ENCODE data around the gene NSUN2.

The NSUN2 gene

DNA sequence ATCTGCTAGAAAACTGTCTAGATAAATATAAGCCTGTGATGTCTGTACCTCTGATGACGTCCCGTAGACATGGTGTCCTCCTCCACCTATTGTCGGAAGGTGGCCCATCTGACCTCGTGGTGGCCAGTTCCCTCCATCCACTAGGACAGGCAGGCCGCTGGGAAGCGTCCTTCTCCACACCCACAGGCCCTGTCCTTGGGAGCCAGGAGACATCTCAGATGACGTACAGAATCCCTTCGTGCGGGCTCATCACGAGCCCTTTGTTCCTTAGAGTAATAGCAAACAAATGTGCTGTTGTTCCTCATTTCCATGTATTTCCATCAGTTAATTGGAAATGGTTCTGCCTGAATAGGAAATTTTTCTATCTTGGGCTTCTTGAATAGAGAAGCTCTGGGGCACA lies 42.0 kb upstream of the NSUN2 start:
- H3K4me3 ChIP-seq (ENCODE audit: low read length), result no peak overlapping the region
- H3K9me3 ChIP-seq (replicated peaks; ENCODE audit: insufficient read depth, low read length), result no peaks in the 10 kb centered on the region
- H2AFZ ChIP-seq (ENCODE audit: low read length), result no peak overlapping the region
- H3K4me2 ChIP-seq (ENCODE audit: low read depth, low read length), result no peak overlapping the region
- no peaks in the 10 kb centered on the region for H4K20me1 ChIP-seq (ENCODE audit: insufficient read depth, low read length)
- no peak overlapping the region for H3K9ac ChIP-seq (ENCODE audit: low read length)
- DNase-seq, result no peak
- H3K9me2 ChIP-seq (replicated peaks; ENCODE audit: insufficient read depth, low read length), result no peaks in the 10 kb centered on the region
- no peaks in the 10 kb centered on the region for H3F3A ChIP-seq (ENCODE audit: insufficient read depth, low read length)
- no peaks in the 10 kb centered on the region for H3K79me2 ChIP-seq (ENCODE audit: low read length)
- no peaks in the 10 kb centered on the region for H3K36me3 ChIP-seq (replicated peaks; ENCODE audit: insufficient read depth, low read length)
- no peak overlapping the region for H3K27ac ChIP-seq (ENCODE audit: low read length)
- H3K27me3 ChIP-seq (replicated peaks; ENCODE audit: insufficient read depth, low read length), result no peaks in the 10 kb centered on the region
- H3K4me1 ChIP-seq (ENCODE audit: low read length), result no peaks in the 10 kb centered on the region
- TF ChIP-seq EZH2 (optimal IDR thresholded peaks at IDR 0.05; ENCODE audit: low read depth, low read length), result no peak
- TF ChIP-seq EZH2phosphoT487 (IDR thresholded peaks at IDR 0.05; ENCODE audit: low read length), result no peak
- TF ChIP-seq, protein P1, sequence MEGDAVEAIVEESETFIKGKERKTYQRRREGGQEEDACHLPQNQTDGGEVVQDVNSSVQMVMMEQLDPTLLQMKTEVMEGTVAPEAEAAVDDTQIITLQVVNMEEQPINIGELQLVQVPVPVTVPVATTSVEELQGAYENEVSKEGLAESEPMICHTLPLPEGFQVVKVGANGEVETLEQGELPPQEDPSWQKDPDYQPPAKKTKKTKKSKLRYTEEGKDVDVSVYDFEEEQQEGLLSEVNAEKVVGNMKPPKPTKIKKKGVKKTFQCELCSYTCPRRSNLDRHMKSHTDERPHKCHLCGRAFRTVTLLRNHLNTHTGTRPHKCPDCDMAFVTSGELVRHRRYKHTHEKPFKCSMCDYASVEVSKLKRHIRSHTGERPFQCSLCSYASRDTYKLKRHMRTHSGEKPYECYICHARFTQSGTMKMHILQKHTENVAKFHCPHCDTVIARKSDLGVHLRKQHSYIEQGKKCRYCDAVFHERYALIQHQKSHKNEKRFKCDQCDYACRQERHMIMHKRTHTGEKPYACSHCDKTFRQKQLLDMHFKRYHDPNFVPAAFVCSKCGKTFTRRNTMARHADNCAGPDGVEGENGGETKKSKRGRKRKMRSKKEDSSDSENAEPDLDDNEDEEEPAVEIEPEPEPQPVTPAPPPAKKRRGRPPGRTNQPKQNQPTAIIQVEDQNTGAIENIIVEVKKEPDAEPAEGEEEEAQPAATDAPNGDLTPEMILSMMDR (IDR thresholded peaks at IDR 0.05; ENCODE audit: low read length), result no peak

DNA sequence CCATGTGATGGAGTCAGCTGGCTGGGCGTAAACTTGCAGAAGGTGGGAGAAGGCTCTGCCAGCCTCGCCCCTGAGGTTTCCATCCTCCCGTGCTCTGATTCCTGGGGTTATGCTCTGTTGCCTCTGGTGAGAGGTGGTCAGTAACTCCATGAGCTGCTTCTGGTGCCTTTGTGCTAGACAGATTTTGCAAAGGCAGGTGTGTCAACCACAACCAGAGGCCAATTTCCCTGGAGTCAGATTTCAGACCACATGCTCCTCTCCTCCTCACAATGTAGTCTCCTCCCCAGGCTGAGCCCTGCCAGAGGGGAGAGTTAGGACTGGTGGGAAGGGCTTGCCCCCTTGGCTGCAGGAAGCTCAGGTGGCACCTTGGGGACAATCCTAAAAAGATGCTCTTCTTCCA lies 41.6 kb upstream of the NSUN2 start:
- H3K36me3 ChIP-seq (replicated peaks; ENCODE audit: insufficient read depth, low read length), result no peaks in the 10 kb centered on the region
- H3K9me2 ChIP-seq (replicated peaks; ENCODE audit: insufficient read depth, low read length), result no peaks in the 10 kb centered on the region
- H3K27ac ChIP-seq (ENCODE audit: low read length), result no peak overlapping the region
- H2AFZ ChIP-seq (ENCODE audit: low read length), result no peak overlapping the region
- H3K4me2 ChIP-seq (ENCODE audit: low read depth, low read length), result no peak overlapping the region
- no peaks in the 10 kb centered on the region for H3F3A ChIP-seq (ENCODE audit: insufficient read depth, low read length)
- H3K4me3 ChIP-seq (ENCODE audit: low read length), result no peak overlapping the region
- H3K79me2 ChIP-seq (ENCODE audit: low read length), result no peaks in the 10 kb centered on the region
- no peaks in the 10 kb centered on the region for H3K4me1 ChIP-seq (ENCODE audit: low read length)
- H4K20me1 ChIP-seq (ENCODE audit: insufficient read depth, low read length), result no peaks in the 10 kb centered on the region
- TF ChIP-seq EZH2phosphoT487 (IDR thresholded peaks at IDR 0.05; ENCODE audit: low read length) (no peak), EZH2 (optimal IDR thresholded peaks at IDR 0.05; ENCODE audit: low read depth, low read length) (no peak)
- TF ChIP-seq, protein P1 (IDR thresholded peaks at IDR 0.05; ENCODE audit: low read length), result no peak
- no peaks in the 10 kb centered on the region for H3K9me3 ChIP-seq (replicated peaks; ENCODE audit: insufficient read depth, low read length)
- no peak for DNase-seq
- H3K9ac ChIP-seq (ENCODE audit: low read length), result no peak overlapping the region
- H3K27me3 ChIP-seq (replicated peaks; ENCODE audit: insufficient read depth, low read length), result no peaks in the 10 kb centered on the region

DNA sequence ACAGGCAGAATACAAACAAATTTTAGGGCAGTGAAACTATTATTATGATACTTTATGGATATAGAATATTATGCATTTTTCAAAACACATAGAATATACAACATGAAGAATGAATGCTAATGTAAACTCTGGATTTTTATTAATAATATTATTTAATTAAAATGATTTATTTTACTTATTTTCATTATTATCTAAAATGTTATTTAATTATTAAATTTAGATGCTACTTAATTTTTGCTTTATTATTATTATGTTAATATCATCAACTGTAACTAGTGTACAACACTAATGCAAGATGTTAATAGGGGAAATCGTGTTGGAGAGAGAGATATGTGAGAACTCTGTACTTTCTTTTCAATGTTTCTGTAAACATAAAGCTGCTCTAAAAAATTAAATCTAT lies 41.1 kb upstream of the NSUN2 start:
- DNase-seq, result no peak
- no peaks in the 10 kb centered on the region for H4K20me1 ChIP-seq (ENCODE audit: insufficient read depth, low read length)
- H3F3A ChIP-seq (ENCODE audit: insufficient read depth, low read length), result no peaks in the 10 kb centered on the region

More for the DNA sequence above, 41.1 kb upstream of the NSUN2 start:
- no peak overlapping the region for H3K4me3 ChIP-seq (ENCODE audit: low read length)
- H3K4me1 ChIP-seq (ENCODE audit: low read length), result no peaks in the 10 kb centered on the region
- H3K36me3 ChIP-seq (replicated peaks; ENCODE audit: insufficient read depth, low read length), result no peaks in the 10 kb centered on the region
- no peaks in the 10 kb centered on the region for H3K79me2 ChIP-seq (ENCODE audit: low read length)
- no peak overlapping the region for H3K9ac ChIP-seq (ENCODE audit: low read length)
- H3K9me2 ChIP-seq (replicated peaks; ENCODE audit: insufficient read depth, low read length), result no peaks in the 10 kb centered on the region
- no peaks in the 10 kb centered on the region for H3K9me3 ChIP-seq (replicated peaks; ENCODE audit: insufficient read depth, low read length)
- H2AFZ ChIP-seq (ENCODE audit: low read length), result no peak overlapping the region
- H3K27ac ChIP-seq (ENCODE audit: low read length), result no peak overlapping the region
- TF ChIP-seq, protein P1 (IDR thresholded peaks at IDR 0.05; ENCODE audit: low read length), result no peak
- TF ChIP-seq EZH2phosphoT487 (IDR thresholded peaks at IDR 0.05; ENCODE audit: low read length), result no peak
- no peaks in the 10 kb centered on the region for H3K27me3 ChIP-seq (replicated peaks; ENCODE audit: insufficient read depth, low read length)
- H3K4me2 ChIP-seq (ENCODE audit: low read depth, low read length), result no peak overlapping the region
